NCI-H1694 treated with DMSO at 0.1 percent for 48 hours (cell line): ENCODE measurements around the gene IDH3A.

Experiments
- DNase-seq: peaks from one replicate; lab custom pipeline; 2025; lab: John Stamatoyannopoulos, UW

Gene IDH3A

DNA sequence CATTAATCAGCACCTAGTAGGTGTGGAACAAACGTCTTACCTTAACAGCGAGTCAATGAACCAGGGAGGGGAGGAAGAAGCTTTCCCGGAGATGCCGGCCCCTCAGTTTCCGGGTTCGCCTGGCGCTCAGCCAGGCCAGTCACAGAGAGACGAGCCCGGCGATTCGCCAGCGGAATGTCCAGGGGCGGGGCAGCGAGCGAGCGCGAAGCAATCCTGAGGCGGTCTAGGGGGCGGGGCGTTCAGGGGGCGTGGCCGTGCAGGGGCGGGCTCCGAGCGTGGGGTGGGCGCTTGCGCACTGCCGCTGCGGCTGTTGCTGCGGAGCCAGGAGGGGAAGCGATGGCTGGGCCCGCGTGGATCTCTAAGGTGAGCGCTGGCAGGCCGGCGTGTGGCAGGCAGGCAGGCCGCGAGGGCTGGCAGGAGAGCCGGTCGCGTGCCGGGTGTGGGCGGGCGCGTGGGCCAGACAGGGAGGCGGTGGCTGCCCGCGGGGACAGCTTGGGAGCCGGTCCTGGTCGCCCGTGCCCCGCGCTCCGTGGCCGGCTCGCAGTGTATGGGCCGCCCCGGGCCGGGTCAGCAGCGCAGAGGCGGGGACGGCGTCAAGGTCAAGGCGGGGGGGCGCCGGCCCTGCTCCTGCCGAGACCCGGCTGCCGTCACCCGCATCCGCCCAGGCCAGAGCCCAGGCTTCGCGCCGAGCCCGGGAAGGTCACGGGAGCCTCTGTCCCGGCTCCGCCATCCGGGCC is at the start of gene IDH3A:
IDH3A (plus strand) TSS at position 295 of the 737 bp plus-strand sequence; CDS start at position 337, 42 bp downstream.
- peak; percentile 91 for DNase-seq

DNA sequence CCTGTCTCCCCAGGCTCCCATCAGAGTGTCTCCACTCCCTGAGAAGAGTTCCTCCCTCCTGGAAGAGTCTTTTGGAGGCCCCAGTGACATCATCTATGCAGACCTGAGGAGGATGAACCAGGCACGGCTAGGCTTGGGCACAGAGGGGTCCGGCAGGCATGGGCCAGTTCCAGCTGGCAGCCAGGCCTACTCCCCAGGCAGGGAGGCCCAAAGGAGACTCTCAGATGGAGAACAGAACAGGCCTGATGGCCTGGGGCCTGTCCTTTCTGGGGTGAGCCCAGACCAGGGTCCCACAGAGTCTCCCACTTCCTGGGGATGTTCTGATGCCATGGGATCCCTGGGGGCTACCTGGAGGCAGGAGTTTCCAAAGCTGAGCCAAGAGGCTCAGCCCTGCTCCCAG is 48.3 kb upstream of the IDH3A start:
- DNase-seq, result no peak

DNA sequence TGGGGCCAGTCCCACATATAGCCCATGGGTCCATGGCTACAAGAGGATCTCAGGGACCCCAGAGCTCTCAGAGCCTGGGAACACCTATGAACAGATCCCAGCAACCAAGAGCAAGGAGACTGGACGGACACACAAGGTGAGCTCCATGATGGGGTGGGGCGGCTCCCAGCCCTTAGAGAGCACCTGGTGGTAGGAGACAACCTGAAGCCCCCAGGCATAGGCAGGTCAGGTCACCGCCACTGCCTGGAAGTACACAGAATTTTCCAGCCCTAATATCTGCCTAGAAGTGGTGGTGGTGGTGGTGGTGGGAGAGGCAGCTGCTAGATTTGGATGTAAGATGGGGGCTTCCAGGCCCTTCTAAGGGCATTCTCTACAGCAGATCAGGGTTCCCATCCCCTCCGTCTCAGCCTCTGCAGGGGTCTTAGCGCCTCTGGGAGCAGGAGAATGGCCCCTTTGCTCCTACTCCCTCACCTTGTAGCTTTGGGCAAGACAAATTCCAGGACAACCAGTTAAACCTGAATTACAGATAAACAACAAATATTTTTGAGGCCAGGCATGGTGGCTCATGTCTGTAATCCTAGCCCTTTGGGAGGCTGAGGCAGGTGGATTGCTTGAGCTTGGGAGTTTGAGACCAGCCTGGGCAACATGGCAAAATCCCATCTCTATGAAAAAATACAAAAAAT is 47.6 kb upstream of the IDH3A start:
- no peak for DNase-seq

DNA sequence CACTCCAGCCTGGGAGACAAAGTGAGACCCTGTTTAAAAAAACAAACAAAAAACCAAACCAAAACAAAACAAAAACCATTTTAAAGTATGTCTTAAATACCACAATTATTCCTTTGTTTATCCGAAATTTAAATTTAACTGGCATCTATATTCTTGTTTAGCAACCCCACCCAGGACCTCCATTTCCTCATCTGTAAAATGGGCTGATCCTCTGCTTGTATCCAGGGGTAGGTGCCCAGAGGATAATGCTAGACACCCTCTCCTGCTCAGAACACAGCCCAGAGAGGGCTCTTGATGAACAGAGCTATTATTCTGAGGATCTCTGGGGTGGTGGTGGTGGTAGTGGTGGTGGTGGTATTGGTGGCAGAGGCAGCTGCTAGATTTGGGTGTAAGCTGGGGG is 47.0 kb upstream of the IDH3A start:
- no peak for DNase-seq

DNA sequence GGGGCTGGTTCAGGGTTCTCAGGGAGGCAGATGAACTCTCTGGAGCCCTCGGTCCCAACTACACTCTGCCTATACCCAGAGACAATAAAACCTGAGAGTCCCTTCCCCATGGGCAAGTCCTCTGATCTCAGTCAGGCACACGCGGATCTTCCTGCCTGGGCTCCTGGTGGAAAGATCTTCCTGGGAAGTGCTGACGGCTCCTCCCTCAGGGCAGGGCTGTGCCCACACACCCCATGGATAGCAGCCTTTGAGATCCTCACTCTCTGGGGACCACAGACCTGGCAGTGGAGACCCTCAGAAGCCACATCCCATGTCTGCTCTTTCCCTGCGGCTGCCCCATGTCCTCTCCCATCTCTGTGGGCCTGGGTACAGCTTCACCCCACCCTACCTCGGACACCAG is 46.4 kb upstream of the IDH3A start:
- DNase-seq, result no peak

DNA sequence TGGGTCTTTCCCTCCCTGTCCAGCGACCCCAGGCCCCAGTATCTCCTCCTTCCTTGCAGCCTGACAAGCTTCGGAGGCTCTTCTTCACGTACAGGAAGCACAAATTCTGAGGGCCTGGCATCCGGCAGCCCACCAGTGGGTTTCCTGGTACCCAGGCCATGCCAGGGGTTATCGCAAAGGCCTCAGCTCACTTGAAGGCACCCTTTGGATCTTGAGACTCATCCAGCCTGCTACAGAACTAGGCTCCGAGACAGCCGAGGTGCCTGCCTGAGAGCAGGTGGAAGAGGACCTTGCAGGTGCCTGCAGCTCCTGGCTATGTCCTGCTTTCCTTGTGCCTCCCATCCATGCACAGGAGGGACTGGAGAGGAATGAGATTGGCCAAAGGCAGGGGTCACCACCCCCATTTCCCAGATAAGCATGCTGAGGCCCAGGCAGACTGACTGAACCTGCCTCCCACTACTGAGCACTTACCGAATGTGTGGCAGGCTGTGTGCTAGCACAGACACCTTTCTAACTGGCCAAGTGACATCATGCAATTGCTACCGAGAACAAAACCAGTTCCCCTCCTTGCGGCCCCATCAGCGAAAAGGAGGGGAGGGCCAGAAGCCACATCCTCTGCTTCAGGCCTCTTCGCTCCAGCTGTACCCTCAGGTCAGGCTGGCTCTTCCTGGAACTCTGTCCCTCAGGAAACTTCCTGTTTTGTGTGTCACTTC is 45.6 kb upstream of the IDH3A start:
- no peak for DNase-seq

DNA sequence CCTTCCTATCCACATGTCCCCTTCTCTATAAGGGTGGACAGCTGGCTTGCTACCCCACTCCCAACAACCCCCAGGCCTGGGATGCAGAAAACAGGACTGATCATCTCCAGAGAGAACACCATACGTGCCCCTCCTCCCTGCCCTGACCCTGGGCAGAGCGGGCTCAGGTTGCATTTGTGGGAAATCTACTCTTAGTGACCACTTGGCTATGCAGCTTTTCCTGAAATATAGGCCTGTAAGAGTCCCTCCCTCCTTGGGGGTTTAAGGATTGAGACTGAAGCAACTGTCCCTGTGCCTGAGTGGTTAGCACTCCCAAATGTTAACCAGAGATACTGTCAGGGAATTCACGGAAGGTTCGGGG is 45.1 kb upstream of the IDH3A start:
- DNase-seq, result no peak

DNA sequence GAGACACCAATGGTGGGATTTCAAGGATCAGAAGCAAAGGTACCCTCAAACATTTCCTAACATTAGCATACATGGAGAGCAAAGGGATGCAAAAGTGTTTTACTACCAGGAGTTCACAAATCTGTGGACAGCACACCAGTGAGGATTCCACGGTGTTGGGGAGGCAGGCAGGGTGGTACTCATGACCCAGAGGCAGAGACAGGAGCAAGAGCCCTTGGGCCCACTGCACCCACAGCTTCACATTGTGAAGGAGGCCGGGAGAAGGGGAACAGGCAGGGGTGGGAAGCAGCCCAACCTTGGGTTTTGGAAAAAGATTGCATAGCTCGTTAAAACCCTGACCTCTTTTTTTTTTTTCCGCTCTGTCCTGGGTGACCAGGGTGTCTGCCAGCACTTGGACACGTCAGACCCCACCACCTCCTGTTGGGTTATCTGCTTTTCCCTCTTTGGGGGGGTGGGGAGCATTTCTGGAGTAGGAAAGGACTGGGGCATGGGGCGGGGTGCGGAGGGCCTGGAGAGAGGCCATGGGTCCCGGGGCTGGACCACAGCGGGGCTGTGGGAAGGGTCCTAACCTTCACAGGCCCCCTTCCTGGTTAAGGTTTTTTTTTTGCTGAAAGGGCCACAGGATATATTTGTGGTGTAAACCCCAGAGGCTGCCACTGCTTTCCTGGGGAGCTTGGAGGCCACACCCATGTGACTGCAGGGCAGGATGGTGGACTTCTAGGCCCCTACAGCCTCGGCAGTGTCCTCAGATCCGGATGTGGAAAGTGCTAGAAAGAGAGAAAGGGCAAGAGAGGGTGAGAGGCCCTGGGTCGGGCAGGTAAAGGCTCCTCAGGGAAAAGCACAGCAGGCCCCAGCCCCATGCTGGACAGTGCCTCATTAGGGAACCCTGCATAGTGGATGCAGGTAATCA is 44.3 kb upstream of the IDH3A start:
- DNase-seq, result no peak

DNA sequence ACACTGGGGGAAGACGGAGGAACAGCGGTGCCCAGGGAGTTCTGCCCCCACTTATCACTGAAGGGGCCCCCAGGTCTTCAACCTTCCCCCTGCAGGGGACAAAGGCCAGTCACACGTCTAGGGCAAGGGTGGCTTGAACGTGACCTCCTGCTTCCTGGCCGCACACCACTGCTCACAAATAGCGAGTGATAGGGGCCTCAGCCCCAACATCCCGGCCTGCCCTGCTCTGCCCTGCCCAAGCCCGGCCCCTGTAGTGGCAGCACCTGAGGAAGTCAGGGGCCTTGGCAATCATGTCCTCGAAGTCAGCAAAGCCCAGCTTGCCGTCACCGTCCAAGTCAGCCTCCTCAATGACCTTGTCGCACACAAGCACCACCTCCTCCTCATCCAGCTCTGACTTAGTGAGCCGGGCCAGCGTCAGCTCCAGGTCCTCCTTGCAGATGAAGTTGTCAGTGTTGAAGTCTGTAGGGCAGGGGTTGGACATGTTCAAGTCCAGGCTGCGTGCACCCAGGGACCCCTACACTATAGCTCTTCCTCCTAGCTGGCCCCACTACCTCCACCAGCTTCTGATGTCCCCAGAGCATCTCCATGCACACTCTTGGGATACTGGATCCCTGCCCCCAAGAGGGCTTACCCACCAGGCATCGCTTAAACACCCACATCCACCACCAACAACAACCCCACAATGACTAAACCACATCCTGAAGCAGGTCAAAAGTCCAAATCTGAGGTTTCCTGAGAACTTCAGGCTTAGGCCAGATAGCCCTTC is 43.5 kb upstream of the IDH3A start:
- DNase-seq, result no peak

DNA sequence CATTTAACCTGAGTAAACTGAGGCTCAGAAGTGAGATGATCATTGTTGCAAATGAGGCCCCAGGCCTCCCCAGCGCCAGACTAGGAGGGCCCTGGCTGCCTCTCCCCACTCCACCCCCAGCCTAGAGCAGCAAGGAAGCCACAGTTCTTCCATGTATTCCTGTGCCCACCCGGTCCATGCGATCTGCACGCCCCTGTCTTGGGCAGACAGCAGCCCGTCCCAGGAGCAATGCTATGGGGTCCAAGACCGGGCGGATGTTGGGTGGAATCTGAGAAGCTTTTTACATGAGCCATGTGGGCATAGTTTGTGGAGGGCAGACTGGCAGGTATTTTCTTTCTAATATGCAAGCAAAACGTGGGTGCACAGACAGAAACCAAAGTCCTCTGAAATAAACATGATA is 41.7 kb upstream of the IDH3A start:
- DNase-seq, result no peak

DNA sequence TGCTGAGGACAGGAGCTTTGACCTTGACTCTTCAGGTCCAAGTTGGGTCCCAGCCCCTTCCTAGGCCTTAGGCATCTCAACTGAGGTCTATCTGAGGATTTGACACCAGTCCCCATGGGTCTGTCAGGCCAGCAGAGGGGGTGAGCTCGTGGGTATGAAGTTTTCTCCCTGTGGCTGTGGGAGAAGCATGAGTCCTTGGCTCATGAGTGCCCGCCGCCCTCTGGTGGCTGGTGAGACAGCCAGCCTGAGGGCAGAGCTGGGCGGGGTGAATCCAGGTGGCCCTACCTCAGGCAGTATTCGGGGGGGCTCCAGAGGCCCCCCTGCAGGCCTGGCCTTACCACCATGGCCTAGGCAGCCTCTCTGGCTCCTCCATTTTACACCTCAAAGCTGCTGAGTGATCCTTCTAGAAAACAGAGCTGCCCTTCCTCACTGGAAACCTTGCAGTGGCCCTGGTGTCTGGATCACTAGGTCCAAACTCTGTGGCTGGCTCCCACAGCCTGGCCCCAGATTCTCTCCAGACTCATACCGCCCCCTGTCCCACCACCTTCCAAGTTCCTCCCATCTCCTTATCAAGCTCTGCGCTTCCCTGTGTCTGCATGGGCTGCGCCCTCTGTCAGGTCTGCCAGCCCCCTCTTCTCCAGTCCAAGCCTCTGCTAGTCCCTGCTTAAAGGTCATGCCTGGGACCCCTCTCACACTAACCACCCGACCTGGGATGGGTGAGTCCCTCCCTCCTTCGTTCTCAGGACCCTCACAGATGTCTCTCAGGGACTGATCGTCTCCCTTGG is 40.7 kb upstream of the IDH3A start:
- DNase-seq, result peak; percentile 43

DNA sequence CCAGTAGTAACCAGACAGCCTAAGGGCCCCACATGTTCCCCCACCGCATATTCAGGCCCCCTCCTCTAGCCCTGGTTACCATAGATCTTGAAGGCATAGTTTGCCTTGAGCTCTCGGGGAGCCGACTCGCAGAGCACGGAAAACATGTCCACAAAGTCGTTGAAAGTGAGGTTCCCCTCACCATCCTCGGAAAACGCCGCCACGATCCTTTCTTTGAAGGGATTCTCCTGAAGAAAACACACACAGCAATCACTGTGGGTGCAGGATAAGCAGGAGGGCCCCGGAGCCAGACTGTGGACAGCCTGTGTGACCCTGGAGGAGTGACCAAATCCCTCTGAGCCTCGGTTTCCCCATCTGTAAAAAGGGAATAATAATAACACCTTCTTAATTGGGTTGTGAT is 40.0 kb upstream of the IDH3A start:
- DNase-seq, result no peak

DNA sequence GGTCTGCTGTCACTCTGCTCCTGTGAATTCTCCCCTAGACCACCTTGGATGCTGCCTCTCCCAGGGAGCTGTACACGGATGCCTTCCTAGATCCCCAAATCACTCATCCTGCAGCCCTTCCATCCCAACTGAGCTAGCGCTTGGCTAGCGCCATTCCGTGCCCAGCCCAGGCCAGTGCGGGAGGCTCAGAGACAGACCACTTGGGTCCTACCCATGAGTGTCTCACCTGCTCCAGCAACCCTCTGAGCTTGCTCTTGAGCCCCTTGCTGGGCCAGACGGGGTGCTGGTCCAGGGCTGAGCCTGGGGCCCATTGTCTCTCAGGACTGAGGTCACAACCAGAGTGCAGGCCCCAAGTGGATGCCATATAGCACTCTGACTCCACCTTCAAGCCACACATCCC is 39.1 kb upstream of the IDH3A start:
- DNase-seq, result no peak

DNA sequence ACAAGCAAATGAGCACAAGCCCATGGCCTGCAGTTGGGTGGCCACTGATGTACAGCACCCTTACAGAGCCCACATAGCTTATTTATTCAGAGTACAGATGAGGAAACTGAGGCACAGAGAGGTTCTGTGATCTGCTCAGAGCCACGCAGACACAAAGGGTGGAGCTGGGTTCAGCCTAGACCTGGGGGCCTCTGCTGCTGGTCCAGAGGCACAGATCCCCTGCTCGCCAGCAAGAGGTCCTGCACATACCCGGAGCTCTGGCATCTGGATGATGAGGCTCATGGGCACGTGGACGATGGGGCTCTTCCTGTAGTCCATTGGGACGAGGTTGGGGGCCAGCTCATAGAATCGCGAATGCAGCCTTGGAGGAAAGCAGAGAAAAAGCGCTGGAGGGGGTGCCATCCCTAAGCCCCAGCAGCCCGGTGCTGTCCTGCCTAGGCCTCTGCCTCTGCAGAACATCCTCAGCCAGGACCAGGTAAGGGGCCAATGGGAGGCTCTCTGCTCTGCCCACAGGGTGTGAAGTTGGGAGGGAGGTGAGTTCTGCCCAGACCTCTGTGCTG is 38.2 kb upstream of the IDH3A start:
- no peak for DNase-seq

DNA sequence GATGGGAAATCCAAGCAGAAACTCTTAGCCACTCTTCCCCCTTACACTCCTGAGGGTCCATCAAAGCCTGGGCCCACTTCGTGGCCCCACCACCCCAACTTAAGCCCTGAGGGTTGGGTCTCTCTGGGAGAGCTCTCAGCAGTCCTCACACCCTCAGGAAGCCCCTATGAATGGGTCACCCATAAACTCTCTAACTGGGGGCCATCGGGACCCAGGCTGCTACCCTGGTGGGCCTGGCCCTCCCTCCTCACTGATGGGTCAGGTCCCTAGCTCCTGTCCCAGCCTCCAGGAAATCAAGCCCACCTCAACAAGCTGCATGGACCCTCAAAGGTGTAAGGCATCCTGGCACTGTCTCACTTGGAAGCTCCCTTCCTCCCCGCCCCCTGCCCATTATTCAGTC is 37.4 kb upstream of the IDH3A start:
- no peak for DNase-seq

DNA sequence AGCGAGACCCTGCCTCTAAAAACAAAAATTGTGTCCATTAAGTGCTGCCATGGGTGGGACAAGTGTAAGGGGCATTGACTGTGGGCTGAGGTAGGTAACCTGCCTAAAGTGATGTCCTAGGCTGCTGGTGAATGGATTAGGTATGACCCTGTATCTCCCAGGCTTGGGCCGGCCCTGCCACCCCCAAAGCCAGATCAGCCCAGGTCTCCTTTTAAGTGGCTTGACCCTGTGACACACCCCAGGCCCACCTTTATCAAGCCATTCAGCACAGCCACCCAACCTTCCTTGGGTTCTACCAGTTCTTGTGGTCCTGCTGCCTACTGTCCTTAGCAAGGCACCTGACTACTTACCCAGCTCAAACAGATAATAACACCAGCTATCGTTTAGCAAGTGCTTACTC is 36.6 kb upstream of the IDH3A start:
- no peak for DNase-seq

DNA sequence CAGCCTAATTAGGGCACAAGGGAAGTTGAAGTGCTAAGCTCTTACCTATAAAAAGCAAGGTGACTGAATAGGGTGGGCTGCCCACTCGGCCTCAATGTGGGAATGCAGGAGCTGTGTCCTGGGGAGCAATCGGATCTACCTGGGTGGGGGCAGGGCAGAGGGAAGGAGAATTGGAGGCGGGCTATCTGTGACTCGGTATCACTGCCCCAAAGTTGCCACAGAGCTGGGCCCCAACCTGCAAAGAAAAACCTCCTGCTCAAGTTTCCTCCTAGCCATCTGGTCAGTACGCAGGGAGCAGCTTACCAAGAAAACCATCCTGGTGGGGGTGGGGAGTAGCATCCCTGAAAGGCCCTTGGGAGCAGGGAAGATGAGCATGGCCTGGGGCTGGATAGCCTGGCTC is 28.6 kb upstream of the IDH3A start:
- DNase-seq, result no peak

DNA sequence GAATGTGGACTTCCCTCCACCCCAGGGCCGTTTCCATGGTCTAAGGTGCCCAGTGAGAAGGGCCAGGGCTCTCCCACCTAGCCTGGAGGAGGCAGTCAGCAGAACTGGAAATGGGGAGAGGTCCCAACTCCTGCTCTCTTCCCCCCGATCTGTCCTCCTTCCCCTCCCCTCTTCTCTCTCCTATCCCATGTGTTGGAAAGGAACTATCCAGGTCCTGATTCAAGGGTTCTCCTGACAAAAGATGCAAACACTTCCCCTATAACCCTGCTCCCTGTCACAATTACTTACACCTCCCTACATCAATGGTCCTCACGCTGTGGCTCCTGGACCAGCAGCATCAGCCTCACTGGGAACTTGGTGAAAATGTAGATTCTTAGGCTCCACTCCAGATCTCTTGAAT is 23.9 kb upstream of the IDH3A start:
- DNase-seq, result no peak

DNA sequence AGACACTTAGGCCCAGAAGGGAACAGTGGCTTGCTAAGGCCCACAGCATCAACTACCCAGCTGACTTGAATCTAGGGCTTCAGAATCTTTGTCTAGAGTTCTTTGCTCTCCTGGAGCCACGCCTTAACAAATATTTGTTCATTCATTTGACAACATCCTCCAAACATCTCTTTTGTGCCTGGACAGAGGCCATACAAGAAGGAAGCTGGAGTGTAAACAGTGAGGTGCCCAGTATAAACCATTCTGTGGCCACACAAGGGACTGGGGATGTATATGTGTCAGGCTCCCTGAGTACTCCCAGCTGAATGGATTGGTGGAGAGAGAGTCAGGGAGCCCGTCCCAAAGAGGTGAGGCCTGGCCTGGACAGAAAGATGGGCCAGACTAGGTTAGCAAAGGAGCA is 21.3 kb upstream of the IDH3A start:
- no peak for DNase-seq

DNA sequence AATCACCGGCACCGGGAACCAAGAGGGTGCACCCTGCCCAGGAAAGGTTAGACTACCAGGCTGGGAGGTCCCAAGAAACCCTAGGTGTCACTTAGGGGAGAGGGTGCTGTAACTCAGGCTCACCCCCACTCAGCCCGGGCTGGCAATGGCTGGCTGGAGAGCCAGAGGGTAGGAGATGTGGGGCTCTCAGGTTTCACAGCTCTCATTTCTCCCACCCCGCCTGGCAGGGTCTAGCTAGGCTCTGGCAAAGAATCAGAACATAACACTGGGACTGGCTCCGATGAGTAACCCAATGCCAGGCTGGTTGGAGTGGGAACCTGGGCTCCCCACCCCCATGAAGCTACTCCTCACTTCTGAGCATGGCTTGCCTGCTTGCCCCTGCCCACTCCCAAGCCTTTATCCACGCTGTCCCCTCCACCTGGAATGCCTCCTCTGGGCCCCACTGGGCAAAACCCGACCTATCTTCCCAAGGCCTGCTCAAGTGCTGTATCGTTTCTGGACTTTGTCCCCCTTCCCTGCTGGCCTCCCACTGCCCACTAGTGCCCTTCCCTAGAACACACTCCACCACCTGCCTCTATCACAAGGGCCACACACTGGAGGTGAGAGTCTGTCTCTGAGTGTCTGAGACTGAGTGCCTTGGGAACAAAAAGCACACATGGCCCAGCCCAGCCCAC is 19.9 kb upstream of the IDH3A start:
- no peak for DNase-seq
